OCI-LY7 (cell line): ENCODE results near the gene RAMP3.

ENCODE experiments used
- EZH2phosphoT487 ChIP-seq: fragments of 200-600 bp; sonication (generic); IDR thresholded peaks from 2 replicates; pipeline ENCODE4 v1.6.1; 2018; ENCODE audit warnings: low read depth, borderline replicate concordance, mild to moderate bottlenecking, mixed run types, antibody characterized with exemption, low read length, moderate library complexity, mixed read lengths
- TF ChIP-seq, protein P1 (sequence below): fragments of 200-600 bp; sonication (generic); conservative IDR thresholded peaks from 2 replicates; pipeline ENCODE4 v1.5.1; 2014; ENCODE audit warnings: mild to moderate bottlenecking, antibody characterized with exemption, low read length, moderate library complexity, mixed read lengths

DNA sequence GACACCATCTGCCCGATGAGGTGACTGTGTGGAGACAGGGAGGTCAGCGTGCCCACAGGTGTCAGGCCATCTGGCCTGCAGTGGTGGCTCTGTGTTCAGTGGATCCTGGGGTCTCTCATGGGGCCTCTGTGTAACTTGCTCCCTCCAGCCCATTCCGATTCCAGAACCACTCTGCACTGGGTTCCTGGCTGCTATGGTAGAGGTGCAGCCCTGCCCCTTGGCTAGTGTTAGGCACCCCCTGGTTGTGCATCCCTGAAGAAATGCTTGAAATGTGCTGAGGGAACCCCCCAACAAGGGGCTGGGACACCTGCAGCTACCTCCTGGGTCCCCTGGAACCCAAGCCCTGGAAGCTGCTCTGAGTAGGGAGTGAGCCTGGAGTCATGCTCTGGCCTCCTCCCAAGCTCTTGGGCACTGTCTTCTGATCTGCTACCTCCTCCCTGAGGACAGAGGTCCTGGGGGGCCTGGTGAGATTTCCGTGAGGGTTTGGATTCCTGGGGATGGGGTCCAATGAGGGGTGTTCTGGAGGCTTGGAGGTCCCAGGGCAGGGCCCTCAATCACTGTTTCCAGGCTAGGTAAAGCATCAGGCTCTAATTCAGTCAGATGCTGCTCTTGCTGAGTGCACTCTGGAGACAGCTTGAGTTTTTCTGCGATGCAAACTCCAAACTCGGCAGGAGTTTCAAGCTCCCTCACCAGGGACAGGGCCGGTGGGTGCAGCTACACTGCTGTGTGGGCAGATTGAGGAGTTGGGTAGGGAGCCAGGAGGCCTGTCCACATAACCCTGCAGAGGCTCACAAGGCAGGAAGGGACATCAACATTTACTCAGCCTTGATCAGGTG is 27.7 kb downstream of the RAMP3 start:
- TF ChIP-seq, protein P1, sequence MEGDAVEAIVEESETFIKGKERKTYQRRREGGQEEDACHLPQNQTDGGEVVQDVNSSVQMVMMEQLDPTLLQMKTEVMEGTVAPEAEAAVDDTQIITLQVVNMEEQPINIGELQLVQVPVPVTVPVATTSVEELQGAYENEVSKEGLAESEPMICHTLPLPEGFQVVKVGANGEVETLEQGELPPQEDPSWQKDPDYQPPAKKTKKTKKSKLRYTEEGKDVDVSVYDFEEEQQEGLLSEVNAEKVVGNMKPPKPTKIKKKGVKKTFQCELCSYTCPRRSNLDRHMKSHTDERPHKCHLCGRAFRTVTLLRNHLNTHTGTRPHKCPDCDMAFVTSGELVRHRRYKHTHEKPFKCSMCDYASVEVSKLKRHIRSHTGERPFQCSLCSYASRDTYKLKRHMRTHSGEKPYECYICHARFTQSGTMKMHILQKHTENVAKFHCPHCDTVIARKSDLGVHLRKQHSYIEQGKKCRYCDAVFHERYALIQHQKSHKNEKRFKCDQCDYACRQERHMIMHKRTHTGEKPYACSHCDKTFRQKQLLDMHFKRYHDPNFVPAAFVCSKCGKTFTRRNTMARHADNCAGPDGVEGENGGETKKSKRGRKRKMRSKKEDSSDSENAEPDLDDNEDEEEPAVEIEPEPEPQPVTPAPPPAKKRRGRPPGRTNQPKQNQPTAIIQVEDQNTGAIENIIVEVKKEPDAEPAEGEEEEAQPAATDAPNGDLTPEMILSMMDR = no peak
- no peak for TF ChIP-seq EZH2phosphoT487
